Pancreas (tissue), 10 donors: ENCODE measurements around the gene JMJD8. TPM values are rescaled to one million over a fixed set of nuclear protein-coding genes. Genes with fewer than 3 reads are reported as not detected.

Experiments used
- ATAC-seq, 4 donors: fragments of 200-7000 bp; cut with Tn5 transposase; one replicate each; pipeline versions ENCODE4 v1.8.0 to v1.9.1; 2020; ENCODE audit warnings: mild to moderate bottlenecking in 4 of 4, moderate library complexity in 4 of 4
- DNase-seq, 6 donors: peaks; one replicate each; pipeline ENCODE4 v3.0.0-alpha.2; 2020
- FAIRE-seq: peaks from 2 replicates; lab custom pipeline; 2012; peaks lifted over from hg19 to GRCh38; lab: Jason Lieb, UNC
- H3K27ac ChIP-seq, 4 donors: fragments of 200-600 bp; sonication (generic); 1 replicate in 3 of 4; 2 replicates in 1 of 4; pipeline versions ENCODE4 v1.5.0 to v1.8.0; 2020
- H3K27me3 ChIP-seq, 4 donors: fragments of 200-600 bp; one replicate each; pipeline ENCODE4 v1.8.0; 2021
- H3K36me3 ChIP-seq, 3 donors: fragments of 200-600 bp; sonication (generic) in 1 of 3; one replicate each; pipeline versions ENCODE4 v1.5.0 to v1.8.0; 2020 to 2021
- H3K4me1 ChIP-seq, 3 donors: fragments of 200-600 bp; one replicate each; pipeline ENCODE4 v1.8.0; 2021
- H3K4me3 ChIP-seq, 4 donors: fragments of 200-600 bp; sonication (generic) in 2 of 4; one replicate each; pipeline versions ENCODE4 v1.5.0 to v1.8.0; 2020 to 2021
- H3K9me3 ChIP-seq, 4 donors: fragments of 200-600 bp; one replicate each; pipeline ENCODE4 v1.8.0; 2021
- CTCF ChIP-seq, 4 donors: fragments of 200-600 bp; sonication (generic) in 3 of 4; IDR thresholded peaks; one replicate each; pipeline versions ENCODE4 v1.5.0 to v1.8.0; 2021; ENCODE audit warnings: antibody characterized with exemption in 4 of 4
- WGBS, 2 donors: extraction: QIAGEN DNeasy Blood & Tissue Kit; methylation state at CpG; one replicate each; pipeline ENCODE4 v1.1.7; 2013; 5-methylcytosine and 5-hydroxymethylcytosine counted together
- intact Hi-C, 3 donors: fragments of 100-400 bp; cut with DNase I; formaldehyde crosslinking; loops; one replicate each; pipeline versions ENCODE4 v1.11.1 to v1.14.2; 2022
- polyA plus RNA-seq, 2 donors: library from polyadenylated mRNA; stranded (reverse); fragments of 200-250 nt; gene quantifications; one replicate each; pipeline ENCODE4 v1.2.3, GENCODE V29; 2013
- total RNA-seq, 6 donors: library from RNA; stranded (reverse); fragmentation: NEBNext Ultra II Directional in 4 of 6; extraction: Animal tissue kit (Norgen Biotek cat#: 25700) in 4 of 6; gene quantifications; one replicate each; pipeline versions ENCODE4 v1.2.1 to v1.2.4, GENCODE V29; 2021 to 2023
- donor health status: healthy with polysubstance abuse.
- donor health status: DM: no; HTN: no; CAD: no; lungs with moderate emphysema.
- donor health status: DM: no; HTN: no; CAD: no.
- donor health status: control.
- donor health status: control.
- donor health status: Bipolar disorder and iron deficiency.
- donor health status: DM: yes; HTN: yes; CAD: no.
- donor health status: DM: no; HTN: no; CAD: no.
- donor health status: DM: no; HTN: no; CAD: no.
- donor health status: DM: yes; HTN: yes; CAD: no.

Gene JMJD8
- total and polyA plus RNA-seq, 8 donors: 25.0 to 50.2 (median 34.2) TPM

- no peak for TF ChIP-seq CTCF (IDR thresholded peaks at IDR 0.05)
- H3K4me1 ChIP-seq: peaks cover 21 to 25% (median 24%) of the 10 kb centered on the region in 3 donors
- no peaks in the 10 kb centered on the region for H3K36me3 ChIP-seq
- H3K9me3 ChIP-seq: no peaks in the 10 kb centered on the region
- FAIRE-seq: no peak
- 1% methylated on average over 71 to 81 of the region's 81 CpGs for WGBS, 2 donors
- intact Hi-C loops: no loop called here
- peak; percentile 87 to 96 (median 92) for DNase-seq
- H3K4me3 ChIP-seq: peak within 1 kb of the TSS; percentile 79 to 94 (median 81)
- peak within 1 kb of the TSS; percentile 84 to 88 (median 86) for H3K27ac ChIP-seq
- H3K27me3 ChIP-seq: no peaks in the 10 kb centered on the region
- peak; percentile 57 to 77 (median 72) for ATAC-seq
These were observed 42.6 kb downstream of the JMJD8 start, which contains the start of gene MCRIP2 for GRCh38 chr16:641326-642188. MCRIP2 (plus strand) TSS chr16:641828; CDS start chr16:641992, 164 bp downstream.

- no peak for TF ChIP-seq CTCF (IDR thresholded peaks at IDR 0.05)
These were observed 43.5 kb downstream of the JMJD8 start for GRCh38 chr16:640614-641013.

GRCh38 chr16:638836-639235, 45.3 kb downstream of the JMJD8 start:
- ATAC-seq (no peak), DNase-seq (peak in 2 of 6 donors; percentile 31 to 44), FAIRE-seq (no peak)
- Histone ChIP-seq H3K4me3 (no peak overlapping the region), H3K4me1 (peaks cover 13 to 17% (median 16%) of the 10 kb centered on the region in 3 donors), H3K36me3 (peaks cover 0 to under 1% (median 0%) of the 10 kb centered on the region in 3 donors), H3K27ac (no peak overlapping the region), H3K27me3 (no peaks in the 10 kb centered on the region), H3K9me3 (no peaks in the 10 kb centered on the region)
- intact Hi-C loops: no loop called here
- TF ChIP-seq CTCF (IDR thresholded peaks at IDR 0.05): no peak
- WGBS, 2 donors: 81 to 84% methylated on average over 9 of the region's 9 CpGs

More at GRCh38 chr16:640614-641013, 43.5 kb downstream of the JMJD8 start:
- Histone ChIP-seq H3K4me1 (peaks cover 13 to 18% (median 17%) of the 10 kb centered on the region in 3 donors), H3K27me3 (no peaks in the 10 kb centered on the region), H3K4me3 (no peak overlapping the region), H3K9me3 (no peaks in the 10 kb centered on the region), H3K36me3 (no peaks in the 10 kb centered on the region), H3K27ac (no peak overlapping the region)
- DNase-seq: peak in 2 of 6 donors; percentile 26 to 51
- intact Hi-C loops: no loop called here
- no peak for FAIRE-seq
- WGBS, 2 donors: 84 to 92% methylated on average over 3 to 5 of the region's 5 CpGs
- no peak for ATAC-seq

- H3K4me3 ChIP-seq: no peak overlapping the region
These were observed 46.0 kb downstream of the JMJD8 start for GRCh38 chr16:638034-638543.

More at GRCh38 chr16:638034-638543, 46.0 kb downstream of the JMJD8 start:
- FAIRE-seq (no peak), DNase-seq (peak in 3 of 6 donors; percentile 44 to 63 (median 47)), ATAC-seq (no peak)
- Histone ChIP-seq H3K4me1 (peaks cover 9 to 14% (median 14%) of the 10 kb centered on the region in 3 donors), H3K27me3 (no peaks in the 10 kb centered on the region), H3K9me3 (no peaks in the 10 kb centered on the region), H3K36me3 (peaks cover 0 to 8% (median 0%) of the 10 kb centered on the region in 3 donors), H3K27ac (peak overlapping the region in 2 of 4 donors; percentile 17 to 20)
- intact Hi-C loops: no loop called here
- 65 to 67% methylated on average over 15 of the region's 15 CpGs for WGBS, 2 donors
- TF ChIP-seq CTCF (IDR thresholded peaks at IDR 0.05): no peak
